Bronchial epithelial cell (primary cell): ENCODE results near the gene RAB3D. TPM values are rescaled to one million over a fixed set of nuclear protein-coding genes. Genes with fewer than 3 reads are reported as not detected.

ENCODE experiments used
- DNase-seq: peaks from one replicate; pipeline ENCODE4 v3.0.0-alpha.2; 2010; ENCODE audit warnings: low read depth
- FAIRE-seq: peaks from 2 replicates; lab custom pipeline; 2011; peaks lifted over from hg19 to GRCh38; lab: Jason Lieb, UNC
- H3K27me3 ChIP-seq: 2 replicates; pipeline ENCODE4 v1.5.1; 2011; ENCODE audit warnings: low read length; ENCODE audit not compliant: control insufficient read depth, insufficient read depth
- H3K36me3 ChIP-seq: 2 replicates; pipeline ENCODE4 v1.5.1; 2011; ENCODE audit warnings: low read length; ENCODE audit not compliant: control insufficient read depth, insufficient read depth
- H3K4me3 ChIP-seq: 2 replicates; pipeline ENCODE4 v1.5.1; 2011; ENCODE audit warnings: mild to moderate bottlenecking, low read depth, low read length, control low read depth
- CTCF ChIP-seq: IDR thresholded peaks from 2 replicates; pipeline ENCODE4 v1.5.1; 2011; ENCODE audit warnings: mild to moderate bottlenecking, moderate library complexity, low read length, control low read depth, inconsistent platforms; ENCODE audit not compliant: insufficient read depth, severe bottlenecking
- total RNA-seq: library from RNA; depleted of rRNA; stranded (reverse); fragments of >200 nt; gene quantifications from 2 replicates; pipeline ENCODE4 v1.2.1, GENCODE V29; 2014

The RAB3D gene
- total RNA-seq, 1 donor from 2014 or later = 37.4 TPM

- peak; percentile 3 for TF ChIP-seq CTCF
- Histone ChIP-seq H3K4me3 (no peak within 1 kb of the TSS), H3K36me3 (no peaks in the 10 kb centered on the region), H3K27me3 (no peaks in the 10 kb centered on the region)
- DNase-seq (no peak), FAIRE-seq (no peak)
Measured at GRCh38 chr19:11295665-11296245, 43.7 kb downstream of the RAB3D start, which contains the start of gene TSPAN16. TSPAN16 (plus strand) TSS chr19:11296160; CDS start chr19:11296298, 138 bp downstream.

GRCh38 chr19:11295180-11295579 is 44.3 kb downstream of the RAB3D start:
- Histone ChIP-seq H3K36me3 (no peaks in the 10 kb centered on the region), H3K27me3 (no peaks in the 10 kb centered on the region), H3K4me3 (no peak overlapping the region)
- FAIRE-seq (no peak), DNase-seq (no peak)
- no peak for TF ChIP-seq CTCF

- peak; percentile 97 for TF ChIP-seq CTCF
- peak; percentile 90 for DNase-seq
- FAIRE-seq = no peak
Measured at GRCh38 chr19:11293433-11294389, 45.7 kb downstream of the RAB3D start.

GRCh38 chr19:11291991-11292390 is 47.5 kb downstream of the RAB3D start:
- no peak overlapping the region for H3K4me3 ChIP-seq
- no peaks in the 10 kb centered on the region for H3K27me3 ChIP-seq
- no peak for DNase-seq
- no peak for TF ChIP-seq CTCF
- no peaks in the 10 kb centered on the region for H3K36me3 ChIP-seq
- no peak for FAIRE-seq

More at GRCh38 chr19:11293433-11294389, 45.7 kb downstream of the RAB3D start:
- Histone ChIP-seq H3K27me3 (no peaks in the 10 kb centered on the region), H3K4me3 (no peak overlapping the region), H3K36me3 (no peaks in the 10 kb centered on the region)

GRCh38 chr19:11291415-11291814 is 48.0 kb downstream of the RAB3D start:
- Histone ChIP-seq H3K4me3 (no peak overlapping the region), H3K36me3 (no peaks in the 10 kb centered on the region), H3K27me3 (no peaks in the 10 kb centered on the region)
- no peak for TF ChIP-seq CTCF
- FAIRE-seq (no peak), DNase-seq (no peak)
